ENCODE measurements around the gene KIAA0232.
"Not testable (repeated sequence)": the region's sequence is repeated elsewhere in the genome, so short reads cannot be mapped to it uniquely, and the experiment has no call there.

KIAA0232 gene

GRCh38 chr4:6909970-6910339, 127.4 kb downstream of the KIAA0232 start:
- POLR2A ChIA-PET: interaction anchor here (0.6 kb wide), 1 partner anchor 348 kb away, joined by 3 read pairs; no protein-coding TSS in a partner anchor
- CTCF ChIA-PET: interaction anchor here (0.7 to 6.1 kb wide), 14 partner anchors 18 to 206 kb away, joined by 3 to 28 read pairs (median 4); partner anchors contain the start of genes GRPEL1 and TADA2B
- TF ChIP-seq, protein P1, sequence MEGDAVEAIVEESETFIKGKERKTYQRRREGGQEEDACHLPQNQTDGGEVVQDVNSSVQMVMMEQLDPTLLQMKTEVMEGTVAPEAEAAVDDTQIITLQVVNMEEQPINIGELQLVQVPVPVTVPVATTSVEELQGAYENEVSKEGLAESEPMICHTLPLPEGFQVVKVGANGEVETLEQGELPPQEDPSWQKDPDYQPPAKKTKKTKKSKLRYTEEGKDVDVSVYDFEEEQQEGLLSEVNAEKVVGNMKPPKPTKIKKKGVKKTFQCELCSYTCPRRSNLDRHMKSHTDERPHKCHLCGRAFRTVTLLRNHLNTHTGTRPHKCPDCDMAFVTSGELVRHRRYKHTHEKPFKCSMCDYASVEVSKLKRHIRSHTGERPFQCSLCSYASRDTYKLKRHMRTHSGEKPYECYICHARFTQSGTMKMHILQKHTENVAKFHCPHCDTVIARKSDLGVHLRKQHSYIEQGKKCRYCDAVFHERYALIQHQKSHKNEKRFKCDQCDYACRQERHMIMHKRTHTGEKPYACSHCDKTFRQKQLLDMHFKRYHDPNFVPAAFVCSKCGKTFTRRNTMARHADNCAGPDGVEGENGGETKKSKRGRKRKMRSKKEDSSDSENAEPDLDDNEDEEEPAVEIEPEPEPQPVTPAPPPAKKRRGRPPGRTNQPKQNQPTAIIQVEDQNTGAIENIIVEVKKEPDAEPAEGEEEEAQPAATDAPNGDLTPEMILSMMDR (IDR thresholded peaks at IDR 0.05; ENCODE audit: control extremely low read depth, extremely low read depth, low read depth, missing control alignments): no peak
- DNase-seq (ENCODE audit: extremely low spot score): no peak

- TF ChIP-seq, protein P1 (IDR thresholded peaks at IDR 0.05; ENCODE audit: control extremely low read depth, extremely low read depth, low read depth, missing control alignments): no peak
- DNase-seq (ENCODE audit: extremely low spot score): no peak
- POLR2A ChIA-PET: no interaction called here
Measured at GRCh38 chr4:6910340-6910959, 127.9 kb downstream of the KIAA0232 start.

GRCh38 chr4:6910960-6911874, 128.7 kb downstream of the KIAA0232 start:
- POLR2A ChIA-PET: interaction anchor here (0.6 kb wide), 1 partner anchor 271 kb away, joined by 5 read pairs; no protein-coding TSS in a partner anchor
- CTCF ChIA-PET: interaction anchor here (0.9 to 6.1 kb wide), 12 partner anchors 10 to 193 kb away, joined by 3 to 28 read pairs (median 6); partner anchors contain the start of gene TADA2B
- TF ChIP-seq, protein P1 (IDR thresholded peaks at IDR 0.05; ENCODE audit: control extremely low read depth, extremely low read depth, low read depth, missing control alignments): no peak
- DNase-seq (ENCODE audit: extremely low spot score): no peak

More at GRCh38 chr4:6910340-6910959, 127.9 kb downstream of the KIAA0232 start:
- CTCF ChIA-PET: interaction anchor here (0.9 to 6.1 kb wide), 9 partner anchors 11 to 192 kb away, joined by 3 to 28 read pairs (median 8); partner anchors contain the start of gene TADA2B

- CTCF ChIA-PET: interaction anchor here (1.0 to 6.1 kb wide), 8 partner anchors 9 to 159 kb away, joined by 3 to 28 read pairs (median 6); partner anchors contain the start of gene TADA2B
- POLR2A ChIA-PET: interaction anchor here (0.6 kb wide), 1 partner anchor 272 kb away, joined by 5 read pairs; no protein-coding TSS in a partner anchor
- not testable (repeated sequence) for DNase-seq (ENCODE audit: extremely low spot score)
Measured at GRCh38 chr4:6911917-6912316, 129.4 kb downstream of the KIAA0232 start.

- TF ChIP-seq, protein P1 (IDR thresholded peaks at IDR 0.05; ENCODE audit: control extremely low read depth, extremely low read depth, low read depth, missing control alignments): no peak
- POLR2A ChIA-PET: no interaction called here
- CTCF ChIA-PET: interaction anchor here (1.0 to 3.0 kb wide), 8 partner anchors 9 to 140 kb away, joined by 3 to 11 read pairs (median 4); partner anchors contain the start of gene TADA2B
- no peak for DNase-seq (ENCODE audit: extremely low spot score)
Measured at GRCh38 chr4:6912441-6912840, 129.9 kb downstream of the KIAA0232 start.

DNA sequence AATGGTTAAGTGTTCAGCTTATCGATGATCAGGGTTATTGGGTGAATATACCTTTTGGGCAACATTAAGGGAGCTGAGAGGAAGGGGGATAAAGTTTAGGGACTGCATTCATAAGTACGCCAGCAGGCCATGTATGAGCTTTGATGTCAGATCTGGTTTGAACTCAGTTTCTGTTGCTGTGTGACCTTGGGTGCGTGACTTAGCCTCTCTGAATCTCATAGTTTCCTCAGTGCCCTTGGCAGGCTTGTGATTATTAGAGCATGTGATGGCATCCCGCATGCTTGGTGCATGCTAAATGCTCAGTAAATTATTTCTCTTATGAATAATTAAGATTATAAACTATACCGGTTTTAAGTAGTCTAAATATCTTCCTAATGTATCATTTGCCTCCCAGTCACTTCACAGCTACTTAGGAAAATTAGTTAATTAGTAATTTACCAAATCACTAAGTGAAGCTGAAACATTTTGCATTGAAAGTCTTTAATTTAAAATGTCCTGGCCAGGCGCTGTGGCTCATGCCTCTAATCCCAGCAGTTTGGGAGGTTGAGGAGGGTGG, 130.9 kb downstream of the KIAA0232 start:
- no peak for DNase-seq (ENCODE audit: extremely low spot score)
- ChIA-PET POLR2A (interaction anchor here (0.6 kb wide), 2 partner anchors 196 to 713 kb away, joined by 4 to 8 read pairs; no protein-coding TSS in a partner anchor), CTCF (interaction anchor here (0.9 to 3.0 kb wide), 6 partner anchors 8 to 60 kb away, joined by 3 to 8 read pairs (median 4); no protein-coding TSS in a partner anchor)
- TF ChIP-seq, protein P1 (IDR thresholded peaks at IDR 0.05; ENCODE audit: control extremely low read depth, extremely low read depth, low read depth, missing control alignments): no peak

Data from GM10248 (cell line).